OCI-LY1 (cell line): ENCODE results near the gene PPDPF.

Experiments used
- CTCF ChIP-seq: fragments of 200-600 bp; sonication (generic), shearing (Covaris generic); IDR thresholded peaks from 2 replicates; pipeline ENCODE4 v1.5.1; 2017; ENCODE audit warnings: mild to moderate bottlenecking, antibody characterized with exemption, low read length, moderate library complexity, mixed read lengths
- EZH2 ChIP-seq: fragments of 200-600 bp; sonication (generic), shearing (Covaris generic); IDR thresholded peaks from 2 replicates; pipeline ENCODE4 v1.8.0; 2017; ENCODE audit warnings: borderline replicate concordance, mixed run types, mild to moderate bottlenecking, antibody characterized with exemption, low read length, moderate library complexity, mixed read lengths

GRCh38 chr20:63531686-63532448, 11.3 kb downstream of the PPDPF start:
- TF ChIP-seq CTCF: no peak
- TF ChIP-seq EZH2: no peak
